ENCODE data around the gene PHAF1. TPM values are rescaled to one million over a fixed set of nuclear protein-coding genes. Genes with fewer than 3 reads are reported as not detected.

PHAF1 gene
- total and polyA plus RNA-seq, 2 of the 13 experiments (the other 11 are each of a cell fraction or from before 2014, with no cell fraction given) = 48.3 to 174 TPM

DNA sequence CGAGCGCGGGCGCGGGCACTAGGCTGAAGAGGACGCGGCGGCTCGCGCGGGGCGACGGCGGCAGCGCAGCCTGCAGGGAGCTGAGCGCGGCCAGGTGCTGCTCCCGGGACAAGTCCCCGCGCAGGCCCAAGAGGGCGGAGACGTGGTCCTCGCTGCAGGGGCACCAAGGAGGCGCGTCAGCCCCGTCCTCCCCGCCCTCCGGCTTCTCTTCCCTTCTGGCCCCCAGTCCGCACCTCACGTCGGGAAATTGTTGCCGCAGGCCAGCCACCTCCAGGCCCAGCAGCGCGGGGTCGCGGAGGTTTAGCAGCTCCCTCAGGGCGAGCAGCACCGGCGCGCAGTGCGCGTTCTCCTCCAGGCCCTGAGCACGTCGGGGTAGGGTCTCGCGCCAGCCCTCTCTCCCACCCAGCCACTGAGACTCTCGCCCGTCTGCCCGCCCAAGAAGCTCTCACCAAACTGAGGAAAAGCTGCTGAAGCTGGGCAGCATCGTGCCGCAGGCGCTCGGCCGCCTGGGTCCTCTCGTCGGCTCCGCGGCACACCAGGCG is 74.8 kb downstream of the PHAF1 start (continued):
- TF ChIP-seq GZF1 (CRISPR knock-in tag; IDR thresholded peaks at IDR 0.05) (no peak), ZNF260 (CRISPR knock-in tag; IDR thresholded peaks at IDR 0.05; ENCODE audit: borderline replicate concordance, low read depth) (no peak), ZNF724P (CRISPR knock-in tag; IDR thresholded peaks at IDR 0.05; ENCODE audit: borderline replicate concordance) (peak; percentile 44; the same call in 1 of the 2 replicates), SMAD3 (CRISPR knock-in tag; IDR thresholded peaks at IDR 0.05) (no peak), ZNF609 (CRISPR knock-in tag; IDR thresholded peaks at IDR 0.05; ENCODE audit: borderline replicate concordance) (no peak), NFIB (CRISPR knock-in tag; IDR thresholded peaks at IDR 0.05; ENCODE audit: borderline replicate concordance) (no peak), POGZ (CRISPR knock-in tag; IDR thresholded peaks at IDR 0.05) (no peak), IKZF1 (IDR thresholded peaks at IDR 0.05) (no peak), ZNF225 (CRISPR knock-in tag; IDR thresholded peaks at IDR 0.05) (no peak), MED8 (CRISPR knock-in tag; IDR thresholded peaks at IDR 0.05; ENCODE audit: insufficient replicate concordance) (no peak), ZNF607 (CRISPR knock-in tag; IDR thresholded peaks at IDR 0.05; ENCODE audit: borderline replicate concordance) (no peak), ZNF577 (CRISPR knock-in tag; IDR thresholded peaks at IDR 0.05; ENCODE audit: borderline replicate concordance, low read depth) (no peak), KLF13 (CRISPR knock-in tag; IDR thresholded peaks at IDR 0.05) (no peak), KLF9 (CRISPR knock-in tag; IDR thresholded peaks at IDR 0.05; ENCODE audit: low read depth) (no peak), SAP130 (CRISPR knock-in tag; IDR thresholded peaks at IDR 0.05; ENCODE audit: low read depth) (no peak), ZNF567 (CRISPR knock-in tag; IDR thresholded peaks at IDR 0.05; ENCODE audit: borderline replicate concordance) (no peak), ZNF784 (CRISPR knock-in tag; IDR thresholded peaks at IDR 0.05; ENCODE audit: borderline replicate concordance) (no peak), KLF6 (CRISPR knock-in tag; IDR thresholded peaks at IDR 0.05) (no peak)
- TF ChIP-seq, protein P1, sequence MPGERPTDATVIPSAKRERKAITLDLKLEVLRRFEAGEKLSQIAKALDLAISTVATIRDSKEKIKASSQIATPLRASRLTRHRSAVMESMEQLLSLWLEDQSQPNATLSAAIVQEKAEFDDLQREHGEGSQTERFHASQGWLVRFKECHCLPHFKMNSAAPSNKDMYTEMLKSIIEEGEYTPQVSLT (CRISPR knock-in tag; IDR thresholded peaks at IDR 0.05; ENCODE audit: borderline replicate concordance, low read depth) = no peak
- TF ChIP-seq, protein P2, sequence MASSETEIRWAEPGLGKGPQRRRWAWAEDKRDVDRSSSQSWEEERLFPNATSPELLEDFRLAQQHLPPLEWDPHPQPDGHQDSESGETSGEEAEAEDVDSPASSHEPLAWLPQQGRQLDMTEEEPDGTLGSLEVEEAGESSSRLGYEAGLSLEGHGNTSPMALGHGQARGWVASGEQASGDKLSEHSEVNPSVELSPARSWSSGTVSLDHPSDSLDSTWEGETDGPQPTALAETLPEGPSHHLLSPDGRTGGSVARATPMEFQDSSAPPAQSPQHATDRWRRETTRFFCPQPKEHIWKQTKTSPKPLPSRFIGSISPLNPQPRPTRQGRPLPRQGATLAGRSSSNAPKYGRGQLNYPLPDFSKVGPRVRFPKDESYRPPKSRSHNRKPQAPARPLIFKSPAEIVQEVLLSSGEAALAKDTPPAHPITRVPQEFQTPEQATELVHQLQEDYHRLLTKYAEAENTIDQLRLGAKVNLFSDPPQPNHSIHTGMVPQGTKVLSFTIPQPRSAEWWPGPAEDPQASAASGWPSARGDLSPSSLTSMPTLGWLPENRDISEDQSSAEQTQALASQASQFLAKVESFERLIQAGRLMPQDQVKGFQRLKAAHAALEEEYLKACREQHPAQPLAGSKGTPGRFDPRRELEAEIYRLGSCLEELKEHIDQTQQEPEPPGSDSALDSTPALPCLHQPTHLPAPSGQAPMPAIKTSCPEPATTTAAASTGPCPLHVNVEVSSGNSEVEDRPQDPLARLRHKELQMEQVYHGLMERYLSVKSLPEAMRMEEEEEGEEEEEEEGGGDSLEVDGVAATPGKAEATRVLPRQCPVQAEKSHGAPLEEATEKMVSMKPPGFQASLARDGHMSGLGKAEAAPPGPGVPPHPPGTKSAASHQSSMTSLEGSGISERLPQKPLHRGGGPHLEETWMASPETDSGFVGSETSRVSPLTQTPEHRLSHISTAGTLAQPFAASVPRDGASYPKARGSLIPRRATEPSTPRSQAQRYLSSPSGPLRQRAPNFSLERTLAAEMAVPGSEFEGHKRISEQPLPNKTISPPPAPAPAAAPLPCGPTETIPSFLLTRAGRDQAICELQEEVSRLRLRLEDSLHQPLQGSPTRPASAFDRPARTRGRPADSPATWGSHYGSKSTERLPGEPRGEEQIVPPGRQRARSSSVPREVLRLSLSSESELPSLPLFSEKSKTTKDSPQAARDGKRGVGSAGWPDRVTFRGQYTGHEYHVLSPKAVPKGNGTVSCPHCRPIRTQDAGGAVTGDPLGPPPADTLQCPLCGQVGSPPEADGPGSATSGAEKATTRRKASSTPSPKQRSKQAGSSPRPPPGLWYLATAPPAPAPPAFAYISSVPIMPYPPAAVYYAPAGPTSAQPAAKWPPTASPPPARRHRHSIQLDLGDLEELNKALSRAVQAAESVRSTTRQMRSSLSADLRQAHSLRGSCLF (CRISPR knock-in tag; IDR thresholded peaks at IDR 0.05; ENCODE audit: borderline replicate concordance) = no peak

Measured in HepG2 (cell line).